HG03108 (cell line): ENCODE measurements around the gene PCNX3.
"Not testable (repeated sequence)": the region's sequence is repeated elsewhere in the genome, so short reads cannot be mapped to it uniquely, and the experiment has no call there.

Source experiments
- ATAC-seq: cut with Tn5 transposase; IDR thresholded peaks from one replicate; pipeline ENCODE4 v1.9.1; 2021; ENCODE audit warnings: moderate library complexity; ENCODE audit not compliant: unreplicated experiment

PCNX3 gene

GRCh38 chr11:65637794-65638419, 22.3 kb downstream of the PCNX3 start, which contains the start of gene SIPA1:
Gene SIPA1 (plus strand): TSS chr11:65638101. CDS start chr11:65640922, 2,821 bp downstream.
- ATAC-seq = peak; percentile 32

DNA sequence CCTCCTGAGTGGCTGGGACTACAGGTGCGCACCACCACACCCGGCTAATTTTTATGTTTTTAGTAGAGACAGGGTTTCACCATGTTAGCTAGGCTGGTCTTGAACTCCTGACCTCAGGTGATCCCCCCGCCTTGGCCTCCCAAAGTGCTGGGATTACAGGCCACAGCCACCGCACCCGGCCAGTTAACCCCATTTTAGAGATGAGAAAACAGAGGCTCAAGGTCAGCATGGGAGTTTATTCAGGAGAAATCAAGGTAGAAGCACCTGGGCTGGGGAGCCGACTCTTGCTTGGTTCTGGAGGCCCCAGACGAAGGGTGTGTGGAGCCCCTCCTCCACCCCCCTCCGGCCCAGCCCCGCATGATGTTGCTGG, 23.6 kb downstream of the PCNX3 start:
- ATAC-seq = not testable (repeated sequence)

GRCh38 chr11:65639623-65640482, 24.3 kb downstream of the PCNX3 start:
- peak; percentile 32 for ATAC-seq

DNA sequence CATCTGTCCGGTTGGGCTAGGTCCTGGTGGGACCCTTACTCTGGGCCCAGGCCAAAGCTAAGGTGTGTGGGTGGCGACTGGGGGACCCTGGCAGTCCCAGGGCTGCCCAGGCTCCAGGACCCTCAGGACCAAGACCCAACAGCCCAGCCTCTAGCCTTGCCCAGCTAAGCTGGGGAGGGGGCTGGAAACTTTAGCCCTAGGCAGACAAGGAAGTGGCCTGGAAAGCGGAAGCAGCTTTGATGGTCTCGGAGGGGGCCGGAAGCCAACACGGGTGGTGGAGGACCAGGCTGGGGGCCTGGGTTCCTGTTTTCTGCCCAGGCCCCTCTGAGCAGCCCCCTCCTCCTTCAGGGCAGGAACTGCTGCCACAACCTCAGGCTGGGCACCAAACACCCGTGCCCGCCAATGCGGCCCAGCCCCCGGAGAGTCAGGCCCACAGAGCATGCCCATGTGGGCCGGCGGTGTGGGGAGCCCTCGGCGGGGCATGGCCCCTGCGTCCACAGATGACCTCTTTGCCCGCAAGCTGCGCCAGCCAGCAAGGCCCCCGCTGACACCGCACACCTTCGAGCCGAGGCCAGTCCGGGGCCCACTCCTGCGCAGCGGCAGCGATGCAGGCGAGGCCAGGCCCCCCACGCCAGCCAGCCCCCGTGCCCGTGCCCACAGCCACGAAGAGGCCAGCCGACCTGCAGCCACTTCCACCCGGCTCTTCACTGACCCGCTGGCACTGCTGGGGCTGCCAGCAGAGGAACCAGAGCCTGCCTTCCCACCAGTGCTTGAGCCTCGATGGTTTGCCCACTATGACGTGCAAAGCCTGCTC, 25.1 kb downstream of the PCNX3 start:
- no peak for ATAC-seq

GRCh38 chr11:65641297-65642013, 25.9 kb downstream of the PCNX3 start:
- ATAC-seq = no peak

- no peak for ATAC-seq
Observed at GRCh38 chr11:65642014-65642671, 26.6 kb downstream of the PCNX3 start.

GRCh38 chr11:65643971-65644370, 28.4 kb downstream of the PCNX3 start:
- ATAC-seq = no peak

DNA sequence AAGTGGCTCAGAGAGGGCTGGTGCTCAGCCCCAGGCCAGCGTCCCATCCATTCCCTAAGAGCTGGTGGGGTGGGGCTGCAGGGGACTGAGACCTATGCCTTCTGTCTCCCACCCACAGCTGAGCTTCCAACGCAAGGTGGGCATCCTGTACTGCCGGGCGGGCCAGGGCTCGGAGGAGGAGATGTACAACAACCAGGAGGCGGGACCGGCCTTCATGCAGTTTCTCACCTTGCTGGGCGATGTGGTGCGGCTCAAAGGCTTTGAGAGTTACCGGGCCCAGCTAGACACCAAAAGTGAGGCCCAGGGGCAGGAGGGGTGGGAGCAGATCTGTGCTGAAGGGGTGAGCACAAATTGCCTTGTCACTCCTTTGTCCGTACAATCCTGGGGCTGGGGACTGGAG, 29.3 kb downstream of the PCNX3 start:
- no peak for ATAC-seq

DNA sequence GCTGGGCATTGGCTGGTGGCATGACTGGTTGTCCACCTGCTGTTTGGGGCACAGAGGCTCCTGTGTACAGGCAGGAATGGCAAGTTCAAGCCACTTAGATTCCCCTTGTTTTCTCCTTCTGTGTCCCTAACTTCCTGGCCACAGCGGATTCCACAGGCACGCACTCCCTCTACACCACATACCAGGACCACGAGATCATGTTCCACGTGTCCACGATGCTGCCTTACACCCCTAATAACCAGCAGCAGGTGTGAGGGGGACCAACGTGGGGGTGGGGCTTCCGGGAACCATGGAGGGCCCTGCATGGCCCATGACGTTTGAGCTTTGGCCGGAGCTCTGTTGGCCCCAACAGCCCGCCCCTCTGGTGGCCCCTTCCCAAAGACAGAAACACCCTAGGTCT, 30.1 kb downstream of the PCNX3 start:
- ATAC-seq = no peak

- no peak for ATAC-seq
Observed at GRCh38 chr11:65646288-65646957, 30.8 kb downstream of the PCNX3 start.

DNA sequence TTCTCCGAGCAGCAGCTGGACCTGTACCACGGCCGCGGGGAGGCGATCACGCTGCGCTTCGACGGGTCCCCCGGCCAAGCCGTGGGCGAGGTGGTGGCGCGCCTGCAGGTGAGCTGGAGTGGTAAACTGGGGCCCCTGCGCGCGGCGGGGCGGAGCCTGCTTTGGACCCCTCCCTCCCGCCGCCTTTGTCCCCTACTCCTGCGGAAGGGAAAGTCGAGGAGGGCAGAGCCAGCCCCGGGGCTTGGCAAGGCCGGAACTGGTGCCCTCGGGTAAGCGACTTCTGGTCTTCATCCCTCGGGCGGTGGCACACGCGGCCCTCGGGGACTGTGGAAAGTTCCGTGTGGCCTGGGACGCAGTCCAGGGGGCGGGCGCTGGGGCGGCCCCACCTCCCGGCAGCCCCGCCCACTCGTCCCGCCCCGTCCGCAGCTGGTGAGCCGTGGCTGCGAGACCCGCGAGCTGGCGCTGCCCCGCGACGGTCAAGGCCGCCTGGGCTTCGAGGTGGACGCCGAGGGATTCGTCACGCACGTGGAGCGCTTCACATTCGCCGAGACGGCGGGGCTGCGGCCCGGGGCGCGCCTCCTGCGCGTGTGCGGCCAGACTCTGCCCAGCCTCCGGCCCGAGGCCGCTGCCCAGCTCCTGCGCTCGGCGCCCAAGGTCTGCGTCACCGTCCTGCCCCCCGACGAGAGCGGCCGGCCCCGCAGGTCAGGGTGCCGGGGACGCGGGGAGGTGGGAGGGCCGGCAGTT, 31.6 kb downstream of the PCNX3 start:
- ATAC-seq = no peak

DNA sequence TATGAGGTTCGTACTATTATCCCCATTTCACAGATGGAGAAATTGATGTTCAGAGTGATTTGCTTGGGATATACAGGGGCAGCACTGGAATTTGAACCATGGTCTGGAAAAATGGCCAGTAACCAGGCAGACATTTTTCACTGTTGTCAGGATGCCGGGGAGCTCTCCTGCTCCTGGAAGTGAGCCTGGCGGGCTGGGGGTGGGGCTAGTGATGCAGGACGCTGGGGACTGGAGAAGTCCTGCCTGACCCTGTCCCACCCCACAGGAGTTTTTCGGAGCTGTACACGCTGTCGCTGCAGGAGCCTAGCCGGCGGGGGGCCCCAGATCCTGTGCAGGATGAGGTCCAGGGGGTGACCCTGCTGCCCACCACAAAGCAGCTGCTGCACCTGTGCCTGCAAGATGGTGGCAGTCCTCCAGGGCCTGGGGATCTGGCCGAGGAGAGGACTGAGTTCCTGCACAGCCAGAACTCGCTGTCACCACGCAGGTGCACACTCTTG, 33.5 kb downstream of the PCNX3 start:
- no peak for ATAC-seq

GRCh38 chr11:65649656-65650546, 34.3 kb downstream of the PCNX3 start:
- no peak for ATAC-seq

DNA sequence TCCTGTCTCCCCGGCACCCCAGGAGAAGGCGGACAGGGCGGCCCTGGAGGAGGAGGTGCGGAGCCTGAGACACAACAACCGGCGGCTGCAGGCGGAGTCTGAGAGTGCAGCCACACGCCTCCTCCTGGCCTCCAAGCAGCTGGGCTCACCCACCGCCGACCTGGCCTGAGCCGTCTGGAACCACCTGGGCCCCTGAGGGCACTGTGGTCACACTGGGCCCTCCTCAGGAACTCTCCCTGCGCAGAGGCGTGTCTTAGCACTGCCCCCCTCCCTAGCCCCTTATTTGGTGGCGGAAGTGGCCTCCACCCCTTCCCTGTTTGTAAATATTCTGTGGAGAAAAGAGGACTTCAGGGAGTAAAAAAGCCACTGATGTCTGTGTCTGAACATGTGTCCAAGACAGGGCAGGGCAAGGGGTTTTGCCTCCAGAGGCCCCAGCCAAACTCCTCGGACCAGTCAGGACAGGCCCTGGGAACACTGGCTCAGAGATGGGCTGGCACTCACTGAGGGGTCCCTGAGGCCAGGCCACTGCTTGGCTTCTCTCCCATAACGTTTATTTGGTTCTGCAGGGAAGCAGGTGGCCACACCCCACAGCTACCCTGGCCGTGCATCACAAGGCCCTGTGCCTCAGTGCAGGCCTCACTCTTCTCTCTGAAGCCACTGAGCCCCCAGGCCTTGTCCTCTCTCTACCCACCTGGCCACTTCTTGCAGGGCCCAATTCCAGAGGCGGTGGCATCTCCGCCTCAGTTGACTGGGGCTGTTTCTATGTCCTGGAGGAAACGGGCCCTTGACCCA, 35.2 kb downstream of the PCNX3 start:
- ATAC-seq = no peak

- no peak for ATAC-seq
Observed at GRCh38 chr11:65651339-65651588, 35.7 kb downstream of the PCNX3 start.

DNA sequence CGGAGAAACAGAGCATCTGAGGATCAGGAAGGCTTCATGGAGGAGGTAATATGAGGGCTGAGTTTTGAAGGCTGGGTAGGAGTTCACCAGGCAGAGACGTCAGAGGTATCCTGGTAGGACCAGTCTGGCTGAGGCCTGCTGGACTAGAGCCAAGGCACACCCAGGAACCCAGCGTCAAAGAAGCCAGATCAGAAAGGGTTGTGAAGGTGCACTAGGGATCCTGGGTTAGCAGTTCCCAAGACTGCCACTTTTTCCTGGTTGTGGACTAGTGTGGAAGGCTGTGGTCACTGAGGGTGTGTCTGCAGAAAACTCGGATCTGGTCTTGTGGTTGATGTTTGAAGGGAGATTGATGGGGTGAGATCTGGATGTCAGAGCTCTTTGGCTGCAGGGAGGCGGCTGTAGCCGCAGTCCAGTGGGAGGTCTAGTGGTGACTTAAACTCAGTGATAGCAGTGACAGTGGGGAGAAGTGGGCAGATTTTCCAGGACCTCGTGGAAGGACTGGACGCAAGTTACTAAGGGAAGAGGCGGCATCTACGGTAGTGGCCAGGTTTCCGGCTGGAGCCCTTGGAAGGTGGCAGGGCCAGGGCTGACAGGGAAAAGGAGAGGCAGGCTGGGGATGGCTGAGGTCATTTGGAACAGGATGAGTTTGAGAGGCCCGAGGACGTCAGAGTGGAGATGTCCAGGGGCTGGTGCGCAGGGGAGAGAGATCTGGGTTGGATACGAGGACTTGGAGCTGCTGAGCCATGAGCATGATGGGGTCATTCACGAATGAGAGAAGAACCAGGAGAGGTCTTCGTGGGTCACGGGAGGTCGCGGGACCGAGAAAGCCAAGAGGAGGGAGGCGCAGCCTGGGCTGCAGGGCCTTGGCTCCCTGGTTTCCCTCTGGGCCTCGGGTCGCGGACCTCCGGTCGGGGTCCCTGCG, 36.3 kb downstream of the PCNX3 start:
- ATAC-seq = no peak
